Mononuclear cell (primary cell): Measurements from ENCODE around the gene HYDIN. TPM values are rescaled to one million over a fixed set of nuclear protein-coding genes. Genes with fewer than 3 reads are reported as not detected.

Experiments
- H3K27me3 ChIP-seq: 2 replicates; pipeline ENCODE4 v1.6.0; 2011; ENCODE audit warnings: low read length, control low read depth; ENCODE audit not compliant: insufficient read depth
- H3K4me1 ChIP-seq: 2 replicates; pipeline ENCODE4 v1.5.1; 2011; ENCODE audit warnings: mild to moderate bottlenecking, low read length, control low read depth; ENCODE audit not compliant: insufficient read depth
- H3K4me3 ChIP-seq: 2 replicates; pipeline ENCODE4 v1.5.1; 2011; ENCODE audit warnings: mild to moderate bottlenecking, low read length, moderate library complexity
- H3K9me3 ChIP-seq: 2 replicates; pipeline ENCODE4 v1.5.1; 2011; ENCODE audit warnings: low read depth, mild to moderate bottlenecking, control low read depth, low read length
- total RNA-seq: library from RNA; depleted of rRNA; stranded (reverse); fragments of >200 nt; gene quantifications from one replicate; pipeline ENCODE4 v1.2.3, GENCODE V29; 2012

The HYDIN gene
- total RNA-seq, 1 donor, result 0.21 TPM

DNA sequence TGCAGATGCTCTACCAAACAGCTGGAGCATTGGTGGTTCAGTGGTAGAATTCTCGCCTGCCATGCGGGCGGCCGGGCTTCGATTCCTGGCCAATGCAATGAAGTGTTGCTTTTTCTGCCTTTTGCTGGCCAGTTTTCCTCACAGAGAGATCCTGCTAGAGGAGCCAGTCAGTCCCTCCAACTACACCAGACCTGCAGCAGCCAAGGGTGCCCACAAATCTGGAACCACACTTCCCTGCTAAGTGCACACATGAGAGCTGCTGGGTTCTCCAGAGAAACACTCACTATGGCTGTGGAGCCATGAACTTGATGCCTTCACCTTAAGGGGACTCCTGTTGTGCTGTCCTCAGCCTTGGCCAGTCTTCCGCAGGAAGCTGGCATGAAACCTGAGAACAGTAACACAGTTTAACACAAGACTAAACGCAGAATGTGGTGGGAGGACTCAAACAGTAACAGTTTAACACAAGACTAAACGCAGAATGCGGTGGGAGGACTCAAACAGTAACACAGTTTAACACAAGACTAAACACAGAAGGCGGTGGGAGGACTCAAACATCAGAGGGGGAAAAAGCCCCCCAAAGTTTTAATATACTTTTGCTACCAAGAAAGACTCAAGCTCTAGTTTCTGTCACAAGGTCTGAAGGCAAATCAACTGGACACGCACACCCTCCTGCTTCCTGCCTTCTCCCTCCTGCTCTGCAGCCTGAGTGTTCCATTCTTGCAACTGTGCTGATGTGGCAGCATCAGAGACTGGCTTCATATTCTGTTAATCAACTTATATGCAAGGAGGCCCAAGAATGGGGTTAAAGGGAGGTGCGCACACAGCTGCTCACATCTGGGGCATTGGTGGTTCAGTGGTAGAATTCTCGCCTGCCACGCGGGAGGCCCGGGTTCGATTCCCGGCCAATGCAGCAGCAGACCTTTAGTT, 441.6 kb downstream of the HYDIN start:
- Histone ChIP-seq H3K9me3 (no peaks in the 10 kb centered on the region), H3K27me3 (no peaks in the 10 kb centered on the region), H3K4me3 (no peak overlapping the region), H3K4me1 (no peaks in the 10 kb centered on the region)

DNA sequence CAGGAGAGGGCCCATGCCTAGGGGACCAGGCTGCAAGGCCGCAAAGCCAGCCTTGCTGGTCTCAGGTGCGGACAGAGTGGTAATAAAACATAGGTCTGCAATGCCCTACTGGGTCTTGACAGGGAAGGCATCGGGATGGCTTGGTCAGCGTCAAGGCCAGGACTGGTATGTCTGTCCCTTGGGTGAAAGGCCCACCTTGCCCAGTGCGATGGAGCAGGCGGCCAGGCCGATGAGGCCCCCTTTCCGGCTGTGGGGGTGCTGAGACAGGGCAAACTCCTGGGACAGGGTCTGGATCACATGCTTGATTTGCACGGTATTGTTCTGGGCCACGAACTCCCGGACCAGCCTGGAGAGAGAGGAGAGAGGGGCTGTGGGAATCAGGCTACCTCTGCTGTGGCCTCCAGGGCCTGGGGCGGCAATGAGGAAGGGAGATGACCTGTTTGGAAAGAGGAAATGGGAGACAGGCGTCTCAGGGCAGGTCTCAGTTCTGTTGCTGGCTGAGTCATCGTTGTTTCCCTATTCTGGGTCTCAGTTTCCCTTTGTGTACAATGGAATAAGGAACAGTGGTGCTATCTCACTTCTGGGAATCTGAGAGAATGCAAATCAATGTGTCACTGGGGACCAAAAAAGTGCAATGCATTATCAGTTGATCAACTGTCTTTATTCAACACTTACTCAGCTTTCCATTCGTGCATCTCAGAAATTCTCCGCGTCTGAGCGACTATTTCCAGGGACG, 444.3 kb downstream of the HYDIN start:
- Histone ChIP-seq H3K4me1 (no peaks in the 10 kb centered on the region), H3K9me3 (no peaks in the 10 kb centered on the region), H3K4me3 (no peak overlapping the region), H3K27me3 (no peaks in the 10 kb centered on the region)

DNA sequence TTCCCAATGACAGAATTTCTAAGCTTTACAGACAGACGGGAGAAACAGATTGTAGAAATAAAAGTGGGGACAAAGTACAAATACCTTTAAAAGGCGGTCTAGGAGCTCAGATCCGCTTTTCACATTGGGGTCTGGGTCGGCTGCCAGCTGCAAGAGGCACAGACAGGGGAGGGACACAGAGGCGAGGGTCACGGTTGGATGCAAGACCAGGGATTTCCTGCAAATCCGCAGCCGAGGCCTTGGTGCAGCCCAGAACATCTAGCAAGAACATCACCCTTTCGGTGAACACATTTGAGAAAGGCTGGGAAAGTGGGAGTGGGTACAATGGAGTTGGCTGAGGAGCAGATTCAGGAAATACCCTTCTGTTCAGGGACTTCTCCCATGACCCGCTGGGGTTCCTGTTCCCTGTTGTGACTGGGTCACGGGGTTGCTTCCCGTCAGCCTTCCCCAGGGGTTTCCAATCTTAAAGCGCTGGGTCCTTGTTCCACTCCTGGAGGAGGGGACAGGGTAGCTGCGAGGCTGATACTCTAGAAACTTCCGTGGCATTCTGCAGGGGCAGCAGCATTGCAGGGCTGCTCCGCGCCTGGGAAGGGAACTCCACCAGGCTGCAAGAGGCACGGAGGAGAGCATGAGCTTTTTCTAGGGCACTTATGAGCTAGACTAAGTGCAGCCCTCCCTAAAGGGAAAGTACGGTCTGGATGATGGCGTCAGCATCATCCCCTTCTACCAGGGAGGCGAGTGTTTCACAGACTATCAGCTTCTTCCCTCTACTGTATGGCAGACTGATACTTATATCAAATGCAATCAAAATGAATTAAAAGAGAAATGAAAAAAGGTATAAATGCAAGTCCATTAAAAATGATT, 445.6 kb downstream of the HYDIN start:
- H3K27me3 ChIP-seq, result no peaks in the 10 kb centered on the region
- no peaks in the 10 kb centered on the region for H3K9me3 ChIP-seq
- H3K4me3 ChIP-seq, result no peak overlapping the region
- no peaks in the 10 kb centered on the region for H3K4me1 ChIP-seq

DNA sequence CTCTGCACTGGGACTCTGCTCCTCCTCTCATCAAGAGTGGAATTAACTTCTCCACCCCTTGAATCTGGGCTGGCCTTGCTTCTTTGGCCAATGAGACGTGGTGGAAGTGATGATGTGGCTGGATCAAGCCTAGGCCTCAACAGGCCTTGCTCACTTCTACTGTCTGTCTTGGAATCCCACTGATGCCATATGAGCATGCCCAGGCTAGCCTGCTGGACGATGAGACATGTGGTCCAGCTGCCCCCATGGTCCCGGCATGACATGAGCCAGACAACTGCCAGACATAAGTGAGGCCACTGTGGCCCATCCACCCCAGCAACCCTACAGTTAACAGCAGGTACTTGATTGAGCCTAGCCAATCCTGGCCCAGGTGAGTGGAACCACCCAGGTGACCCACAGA, 448.3 kb downstream of the HYDIN start:
- H3K27me3 ChIP-seq, result no peaks in the 10 kb centered on the region
- no peak overlapping the region for H3K4me3 ChIP-seq
- H3K9me3 ChIP-seq, result no peaks in the 10 kb centered on the region
- no peaks in the 10 kb centered on the region for H3K4me1 ChIP-seq

DNA sequence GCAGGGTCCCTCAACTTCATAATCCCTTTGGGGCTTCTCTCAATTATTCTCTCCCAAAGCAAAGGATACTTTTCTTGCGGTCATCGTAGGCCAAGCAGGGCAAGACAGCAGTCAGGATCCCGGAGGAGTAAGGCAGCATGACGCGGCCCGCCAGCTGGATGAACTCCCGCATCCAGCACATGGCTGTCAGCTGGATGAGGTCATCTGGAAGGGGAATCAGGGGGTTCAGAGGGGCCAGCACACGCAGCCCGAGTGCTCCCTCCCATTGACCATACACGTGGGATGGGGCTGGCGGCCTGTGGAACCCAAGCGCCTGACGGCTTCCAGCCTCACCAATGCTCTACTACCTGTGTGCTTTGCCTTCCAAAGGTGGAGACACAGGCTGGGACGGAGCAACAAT, 448.7 kb downstream of the HYDIN start:
- no peaks in the 10 kb centered on the region for H3K27me3 ChIP-seq
- H3K4me1 ChIP-seq, result no peaks in the 10 kb centered on the region
- no peak overlapping the region for H3K4me3 ChIP-seq
- no peaks in the 10 kb centered on the region for H3K9me3 ChIP-seq

DNA sequence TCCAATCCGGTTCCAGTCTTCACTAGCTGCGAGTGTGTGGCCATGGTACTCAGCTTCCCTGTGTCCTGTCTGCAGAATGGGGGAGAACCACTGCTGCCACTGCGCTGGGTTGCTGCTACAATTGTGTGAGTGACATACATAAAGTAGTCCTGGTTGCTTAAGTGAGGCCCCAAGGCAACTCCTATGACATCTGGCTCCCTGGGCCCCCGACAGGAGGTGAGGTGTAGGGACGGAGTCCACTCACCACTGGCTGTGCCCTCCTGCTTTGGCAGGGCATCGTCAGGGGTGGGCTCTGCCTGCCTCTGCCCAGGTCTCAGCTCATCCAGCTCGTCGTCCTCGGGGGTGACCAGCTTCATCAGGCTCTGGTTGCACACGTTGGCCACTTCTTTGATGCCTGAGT, 450.0 kb downstream of the HYDIN start:
- no peaks in the 10 kb centered on the region for H3K27me3 ChIP-seq
- H3K4me3 ChIP-seq, result no peak overlapping the region
- no peaks in the 10 kb centered on the region for H3K9me3 ChIP-seq
- H3K4me1 ChIP-seq, result no peaks in the 10 kb centered on the region

DNA sequence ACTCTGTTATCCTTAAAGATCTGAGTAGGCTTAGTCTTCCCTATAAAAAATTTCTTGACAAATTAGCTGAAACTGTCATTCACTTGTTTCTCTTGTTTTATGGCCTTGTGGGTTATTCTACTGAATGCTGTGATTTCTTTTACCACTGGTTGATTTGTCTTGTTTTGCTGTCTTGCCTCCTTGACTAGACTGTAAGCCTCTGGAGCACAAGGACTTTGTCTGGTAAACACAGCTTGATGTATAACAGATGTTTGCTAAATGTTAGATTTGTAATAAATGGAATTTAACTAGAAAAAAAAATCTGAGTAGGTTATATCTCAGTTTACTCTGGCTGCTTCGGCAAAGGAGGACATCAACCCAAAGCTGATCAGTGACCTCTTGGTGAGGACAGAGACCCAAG, 451.2 kb downstream of the HYDIN start:
- Histone ChIP-seq H3K4me1 (no peaks in the 10 kb centered on the region), H3K27me3 (no peaks in the 10 kb centered on the region), H3K9me3 (no peaks in the 10 kb centered on the region), H3K4me3 (no peak overlapping the region)

DNA sequence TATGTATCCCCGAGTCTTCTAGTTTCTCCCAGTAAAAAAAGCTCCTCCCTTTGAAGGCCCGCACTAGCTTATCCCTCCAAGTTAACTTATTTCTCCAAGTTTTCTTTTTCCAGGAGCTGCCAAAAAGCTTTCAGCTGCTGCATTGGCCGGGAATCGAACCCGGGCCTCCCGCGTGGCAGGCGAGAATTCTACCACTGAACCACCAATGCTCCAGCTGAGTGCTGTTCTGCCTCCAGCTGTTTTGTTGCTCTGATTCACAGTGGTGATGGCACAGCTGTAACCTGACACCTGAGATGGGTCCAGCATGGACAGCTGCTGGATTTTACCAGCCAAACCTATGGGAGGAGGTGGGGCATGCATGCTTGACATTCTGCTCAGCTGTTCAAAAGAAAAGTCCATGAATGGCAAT, 451.6 kb downstream of the HYDIN start:
- no peaks in the 10 kb centered on the region for H3K9me3 ChIP-seq
- H3K4me1 ChIP-seq, result no peaks in the 10 kb centered on the region
- H3K4me3 ChIP-seq, result no peak overlapping the region
- H3K27me3 ChIP-seq, result no peaks in the 10 kb centered on the region

DNA sequence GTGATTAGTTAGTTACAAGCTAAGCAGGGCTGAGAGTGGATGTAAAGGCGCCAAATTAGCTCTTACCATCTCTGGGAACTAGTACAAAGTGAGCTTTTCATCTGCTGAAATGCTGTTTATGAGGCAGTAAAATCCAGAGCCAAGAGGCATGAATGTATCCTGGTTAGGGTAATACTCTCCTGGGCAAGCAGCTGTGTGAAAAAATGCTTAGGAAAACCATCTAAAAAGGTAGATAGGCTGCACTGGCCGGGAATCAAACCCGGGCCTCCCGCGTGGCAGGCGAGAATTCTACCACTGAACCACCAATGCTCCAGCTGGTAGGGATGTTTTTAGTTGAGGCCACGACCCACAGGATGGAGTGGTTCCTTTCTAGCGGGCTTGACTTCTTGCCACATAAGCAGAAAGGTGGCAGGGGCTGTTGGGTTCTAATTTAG, 452.5 kb downstream of the HYDIN start:
- no peak overlapping the region for H3K4me3 ChIP-seq

DNA sequence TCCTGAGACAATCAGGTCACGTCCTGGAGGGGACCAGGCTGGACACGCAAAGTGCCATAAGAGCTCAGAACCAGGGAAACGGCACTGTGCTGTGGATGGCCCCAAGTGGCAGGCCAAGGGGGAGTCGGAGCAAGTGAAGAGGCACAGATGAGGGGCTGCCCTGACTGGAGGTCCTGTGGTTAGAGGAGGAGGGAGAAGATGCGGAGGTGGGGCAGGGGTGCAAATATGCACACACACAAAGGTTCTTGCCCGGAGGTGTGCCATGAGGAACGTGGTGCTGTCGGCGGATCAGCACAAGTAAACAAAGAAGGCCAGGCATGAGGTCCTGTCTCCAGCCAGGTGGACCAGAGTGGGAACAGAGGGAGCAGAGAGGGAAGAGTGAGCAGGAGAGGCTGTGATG, 453.0 kb downstream of the HYDIN start:
- no peaks in the 10 kb centered on the region for H3K9me3 ChIP-seq
- no peak overlapping the region for H3K4me3 ChIP-seq
- no peaks in the 10 kb centered on the region for H3K27me3 ChIP-seq
- no peaks in the 10 kb centered on the region for H3K4me1 ChIP-seq

More for the DNA sequence above, 452.5 kb downstream of the HYDIN start:
- H3K9me3 ChIP-seq, result no peaks in the 10 kb centered on the region
- no peaks in the 10 kb centered on the region for H3K4me1 ChIP-seq
- H3K27me3 ChIP-seq, result no peaks in the 10 kb centered on the region

DNA sequence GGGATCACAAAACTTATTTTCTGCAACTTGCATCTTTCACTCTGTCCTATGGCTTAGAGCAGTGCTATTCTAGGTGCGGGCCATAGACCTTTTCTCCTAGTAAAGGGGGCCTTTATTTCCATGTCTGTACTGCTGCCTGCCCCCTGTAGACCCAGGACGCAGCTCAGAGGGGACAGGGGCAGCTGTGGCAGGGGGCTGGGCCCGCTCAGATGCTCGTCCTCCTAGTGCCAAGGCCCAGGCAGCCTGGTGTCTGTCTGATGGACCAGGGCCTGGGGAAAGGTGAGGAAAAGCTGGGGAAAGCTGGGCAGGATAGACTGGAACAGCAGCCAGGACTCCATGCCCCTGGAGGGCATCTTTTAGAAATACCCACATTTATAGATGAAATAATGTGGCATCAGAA, 455.1 kb downstream of the HYDIN start:
- no peaks in the 10 kb centered on the region for H3K27me3 ChIP-seq
- H3K4me3 ChIP-seq, result no peak overlapping the region
- no peaks in the 10 kb centered on the region for H3K4me1 ChIP-seq
- H3K9me3 ChIP-seq, result no peaks in the 10 kb centered on the region

DNA sequence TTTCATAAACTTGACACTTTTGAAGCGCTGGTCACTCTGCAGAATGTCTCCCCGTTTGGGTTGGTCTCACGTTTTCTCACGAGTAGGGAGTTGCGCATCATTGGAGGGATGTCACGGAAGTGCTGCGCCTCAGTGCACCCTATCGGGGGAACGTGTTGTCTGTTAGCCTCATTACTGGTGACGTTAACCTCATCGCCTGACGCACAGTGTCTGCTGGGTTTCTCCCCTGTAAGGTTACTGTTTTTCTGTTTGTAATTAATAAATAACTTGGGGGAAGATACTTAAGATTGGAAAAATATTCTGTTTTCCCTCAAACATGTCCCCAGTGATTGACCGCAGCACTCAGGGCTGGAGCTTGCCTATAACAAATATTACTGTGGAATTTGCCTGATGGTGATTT, 456.3 kb downstream of the HYDIN start:
- Histone ChIP-seq H3K4me1 (no peaks in the 10 kb centered on the region), H3K27me3 (no peaks in the 10 kb centered on the region), H3K9me3 (no peaks in the 10 kb centered on the region), H3K4me3 (no peak overlapping the region)

DNA sequence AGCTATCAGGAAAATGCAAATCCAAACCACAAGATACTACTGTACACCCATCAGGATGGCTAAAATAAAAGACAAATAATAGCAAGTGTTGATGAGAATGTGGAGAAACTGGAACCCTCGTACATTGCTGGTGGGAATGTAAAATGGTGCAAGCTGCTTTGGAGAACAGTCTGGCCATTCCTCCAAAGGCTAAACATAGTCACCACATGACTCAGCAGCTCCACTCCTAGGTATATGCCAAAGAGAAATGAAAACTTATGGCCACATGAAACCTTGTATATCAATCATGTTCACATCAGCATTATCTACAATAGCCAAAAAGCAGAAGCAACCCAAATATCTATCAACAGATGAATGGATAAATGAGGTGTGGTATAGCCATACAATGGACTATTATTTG, 458.0 kb downstream of the HYDIN start:
- Histone ChIP-seq H3K4me1 (no peaks in the 10 kb centered on the region), H3K27me3 (no peaks in the 10 kb centered on the region), H3K4me3 (no peak overlapping the region), H3K9me3 (no peaks in the 10 kb centered on the region)

DNA sequence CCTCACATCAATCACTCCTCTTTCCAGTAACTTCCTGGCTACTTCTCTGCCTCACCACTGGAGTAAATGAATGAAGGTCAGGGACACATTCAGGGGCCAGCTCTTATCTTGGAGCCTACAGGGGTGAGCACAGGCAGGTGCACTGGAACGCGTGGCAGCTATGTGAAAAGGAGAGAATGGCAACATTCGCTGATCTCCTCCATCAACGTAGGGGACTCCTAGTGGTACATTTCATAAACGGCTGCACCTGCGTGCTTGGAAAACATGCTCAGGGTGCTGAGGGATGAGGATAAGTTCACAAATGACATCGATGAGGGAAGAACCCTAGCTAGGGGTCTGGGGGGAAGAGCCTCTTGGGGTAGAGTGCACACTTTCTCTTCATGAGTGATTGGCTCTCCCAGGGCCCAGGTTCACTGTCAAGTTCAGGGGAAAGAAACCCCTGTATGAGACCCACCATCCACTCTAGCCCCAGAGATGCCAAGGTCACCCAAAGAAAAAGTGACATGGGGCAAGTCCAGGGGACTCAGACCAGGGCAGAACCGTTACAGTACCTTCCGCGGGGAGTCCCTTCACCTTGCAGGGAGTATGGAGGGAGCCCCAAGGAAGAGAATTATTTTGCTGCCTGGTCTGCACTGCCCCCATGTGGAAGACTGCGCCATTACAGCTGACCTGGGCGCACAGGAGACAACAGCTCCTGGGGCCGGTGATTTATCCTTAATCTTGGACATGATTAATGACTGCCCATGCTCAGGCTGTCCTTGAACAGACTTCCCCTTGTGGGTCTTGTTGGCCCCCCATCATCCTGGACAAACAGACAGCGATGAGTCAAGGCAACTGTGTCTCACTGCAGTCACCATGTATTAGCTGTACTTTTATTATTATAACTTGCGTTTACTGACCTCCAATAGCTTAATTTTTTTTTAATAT, 459.6 kb downstream of the HYDIN start:
- no peaks in the 10 kb centered on the region for H3K4me1 ChIP-seq
- H3K4me3 ChIP-seq, result no peak overlapping the region
- H3K9me3 ChIP-seq, result no peaks in the 10 kb centered on the region
- no peaks in the 10 kb centered on the region for H3K27me3 ChIP-seq
